K562 (cell line): Measurements from ENCODE around the gene EFEMP2. TPM values are rescaled to one million over a fixed set of nuclear protein-coding genes. Genes with fewer than 3 reads are reported as not detected.

Source experiments
- ASH1L ChIP-seq: fragments of 450-650 bp; IDR thresholded peaks from 2 replicates; pipeline ENCODE4 v1.6.1; 2018; ENCODE audit warnings: borderline replicate concordance, mild to moderate bottlenecking, low read depth; ENCODE audit not compliant: partially characterized antibody
- BACH1 ChIP-seq: fragments of 200-800 bp; sonication (Bioruptor generic); IDR thresholded peaks from 2 replicates; pipeline ENCODE4 v1.6.1; 2016; ENCODE audit warnings: missing genetic modification characterization, missing compliant biosample characterization
- CBX1 ChIP-seq: sonication (generic); IDR thresholded peaks from 2 replicates; pipeline ENCODE4 v1.6.1; 2016; ENCODE audit warnings: antibody characterized with exemption, low read depth, mild to moderate bottlenecking
- CREB5 ChIP-seq: fragments of 250-450 bp; sonication (Bioruptor Pico); IDR thresholded peaks from 2 replicates; pipeline ENCODE4 v1.5.0; 2020; ENCODE audit warnings: mild to moderate bottlenecking
- GATAD2A ChIP-seq: fragments of 450-650 bp; IDR thresholded peaks from 2 replicates; pipeline ENCODE4 v1.6.1; 2017
- HINFP ChIP-seq: fragments of 450-650 bp; conservative IDR thresholded peaks from 2 replicates; pipeline ENCODE4 v1.6.1; 2016; ENCODE audit warnings: missing genetic modification characterization, low read depth, mild to moderate bottlenecking, control low read depth, missing compliant biosample characterization
- HOXB6 ChIP-seq: fragments of 250-450 bp; sonication (Bioruptor Pico); IDR thresholded peaks from 2 replicates; pipeline ENCODE4 v1.5.1; 2022; ENCODE audit warnings: mild to moderate bottlenecking, borderline replicate concordance
- IFI16 ChIP-seq: fragments of 250-450 bp; sonication (Bioruptor Pico); IDR thresholded peaks from 2 replicates; pipeline ENCODE4 v2.1.2; 2022; ENCODE audit warnings: mild to moderate bottlenecking, inconsistent platforms
- NFRKB ChIP-seq: fragments of 450-650 bp; IDR thresholded peaks from 2 replicates; pipeline ENCODE4 v1.6.1; 2016; ENCODE audit warnings: low read depth
- POLR2A ChIP-seq: fragments of 450-650 bp; conservative IDR thresholded peaks from 2 replicates; pipeline ENCODE4 v1.6.1; 2016
- RBM25 ChIP-seq: fragments of 200-400 bp; formaldehyde crosslinking; IDR thresholded peaks from 2 replicates; pipeline ENCODE4 v1.6.1; 2018; ENCODE audit warnings: low read length, low read depth, moderate library complexity; ENCODE audit not compliant: severe bottlenecking
- ZBTB34 ChIP-seq: fragments of 250-450 bp; sonication (Bioruptor Pico); IDR thresholded peaks from 2 replicates; pipeline ENCODE4 v1.8.0; 2021; ENCODE audit warnings: mild to moderate bottlenecking, moderate library complexity
- ZNF121 ChIP-seq: sonication (generic); formaldehyde crosslinking; conservative IDR thresholded peaks from 2 replicates; pipeline ENCODE4 v1.8.0; 2022; ENCODE audit warnings: missing genetic modification reagents
- ZNF318 ChIP-seq, 2 experiments: fragments of 450-650 bp; IDR thresholded peaks; 2 replicates each; pipeline ENCODE4 v1.6.1; 2016; ENCODE audit warnings: mild to moderate bottlenecking in 2 of 2, borderline replicate concordance in 1 of 2, low read depth in 1 of 2, moderate library complexity in 1 of 2
- polyA plus RNA-seq, 8 experiments: library from polyadenylated mRNA; depleted of rRNA in 4 of 8; stranded (reverse) in 5 of 8; unstranded in 3 of 8; fragments of >200 nt; fragmentation: Nextera tagmentation in 2 of 8; fragmentation: Illumina TruSeq in 1 of 8; extraction: Ambion mirVana in 2 of 8; extraction: Trizol in 1 of 8; gene quantifications; 2 replicates each; pipeline versions ENCODE4 v1.2.1 to v1.2.3, GENCODE V29; 2011 to 2014; ENCODE audit warnings: inconsistent platforms in 1 of 8, missing spikeins in 1 of 8
- total RNA-seq, 7 experiments: library from RNA; depleted of rRNA in 6 of 7; stranded (reverse); fragments of >200 nt in 6 of 7; fragmentation: Illumina TruSeq in 2 of 7; extraction: Trizol in 2 of 7; gene quantifications; 2 replicates each; pipeline versions ENCODE4 v1.2.1 to v1.2.3, GENCODE V29; 2011 to 2021; ENCODE audit warnings: low replicate concordance in 1 of 7

Gene EFEMP2
- total and polyA plus RNA-seq, 9 of the 15 experiments (the other 6 are each of a cell fraction or from before 2014, with no cell fraction given): 0.07 to 2.9 (median 0.69) TPM; not detected in 1

GRCh38 chr11:65859812-65860277 is 12.8 kb downstream of the EFEMP2 start (continued):
- TF ChIP-seq ZNF318 (IDR thresholded peaks at IDR 0.05; ENCODE audit: borderline replicate concordance in 1 of 2, low read depth in 1 of 2): 0 out of 4 replicates have a peak, but pooled peaks of 1 of the 2 experiments have one; percentile 7
- TF ChIP-seq BACH1 (tag): no peak
- no peak for TF ChIP-seq GATAD2A
- no peak for TF ChIP-seq CBX1
- TF ChIP-seq HINFP (tag): no peak
- TF ChIP-seq CREB5 (CRISPR knock-in tag): no peak
- no peak for TF ChIP-seq RBM25
- no peak for TF ChIP-seq HOXB6 (CRISPR knock-in tag)
- no peak for TF ChIP-seq IFI16 (CRISPR knock-in tag)
- TF ChIP-seq ZNF121 (CRISPR knock-in tag): no peak
- TF ChIP-seq ASH1L: peak; percentile 48
- TF ChIP-seq ZBTB34 (CRISPR knock-in tag): no peak
- peak; percentile 89 for TF ChIP-seq POLR2A
- peak; percentile 94 for TF ChIP-seq NFRKB
